Measurements from ENCODE around the gene TLX2. TPM values are rescaled to one million over a fixed set of nuclear protein-coding genes. Genes with fewer than 3 reads are reported as not detected.

Gene TLX2
- total and polyA plus RNA-seq, 2 of the 8 experiments (the other 6 are each of a cell fraction or from before 2014, with no cell fraction given) = 0.06 to 0.17 TPM

DNA sequence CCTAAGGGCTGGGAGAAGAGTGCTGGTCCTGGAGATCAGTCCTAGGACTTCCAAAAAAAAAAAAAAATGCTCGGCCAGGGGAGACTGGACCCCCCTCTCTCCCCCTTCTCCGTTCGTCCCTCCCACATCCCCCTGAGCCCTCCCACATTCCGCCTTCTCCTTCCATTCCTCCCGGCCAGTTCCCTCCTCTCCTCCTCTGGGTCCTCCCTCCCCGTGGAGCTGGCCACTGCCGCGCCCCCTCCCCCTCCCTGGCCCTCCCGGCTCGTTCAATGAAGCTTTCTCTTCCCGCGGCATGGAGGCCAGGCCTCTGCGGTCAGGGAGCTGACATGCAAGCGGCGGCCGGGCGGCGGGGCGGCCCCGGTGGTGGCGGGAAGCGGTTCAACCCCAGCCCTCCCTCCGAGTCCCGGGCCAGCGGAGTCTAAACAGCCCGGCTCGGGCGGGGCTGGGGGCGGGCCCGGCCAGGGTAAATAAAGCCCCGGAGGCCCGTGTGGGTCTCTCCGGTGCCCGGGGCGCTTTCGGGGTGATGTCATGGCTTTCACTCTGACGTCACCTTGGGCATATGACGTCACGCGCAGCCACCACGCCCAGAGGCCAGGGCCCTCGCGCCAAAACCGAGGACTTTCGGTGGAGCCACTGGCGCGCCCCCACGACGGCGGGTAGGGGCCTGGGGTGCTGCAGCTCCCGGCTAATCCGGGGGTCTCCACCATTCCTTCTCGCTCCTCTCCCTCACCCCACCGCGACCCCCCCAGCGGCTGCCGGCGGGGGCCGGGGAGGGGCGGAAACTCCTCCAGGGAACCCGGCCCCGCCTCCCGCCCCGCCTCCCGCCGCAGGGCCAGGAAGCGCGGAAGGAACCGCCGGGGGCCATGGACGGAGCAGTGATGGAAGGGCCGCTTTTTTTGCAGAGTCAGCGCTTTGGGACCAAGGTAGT is 39.9 kb downstream of the TLX2 start, which contains the start of the genes DOK1 and LOXL3 (continued):
- TF ChIP-seq, protein P1, sequence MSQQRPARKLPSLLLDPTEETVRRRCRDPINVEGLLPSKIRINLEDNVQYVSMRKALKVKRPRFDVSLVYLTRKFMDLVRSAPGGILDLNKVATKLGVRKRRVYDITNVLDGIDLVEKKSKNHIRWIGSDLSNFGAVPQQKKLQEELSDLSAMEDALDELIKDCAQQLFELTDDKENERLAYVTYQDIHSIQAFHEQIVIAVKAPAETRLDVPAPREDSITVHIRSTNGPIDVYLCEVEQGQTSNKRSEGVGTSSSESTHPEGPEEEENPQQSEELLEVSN (IDR thresholded peaks at IDR 0.05) = 0 out of 2 replicates have a peak, but pooled peaks have one; percentile 18
- no peak for TF ChIP-seq CBX5 (IDR thresholded peaks at IDR 0.05; ENCODE audit: low read depth, low read length)
- TF ChIP-seq, protein P2, sequence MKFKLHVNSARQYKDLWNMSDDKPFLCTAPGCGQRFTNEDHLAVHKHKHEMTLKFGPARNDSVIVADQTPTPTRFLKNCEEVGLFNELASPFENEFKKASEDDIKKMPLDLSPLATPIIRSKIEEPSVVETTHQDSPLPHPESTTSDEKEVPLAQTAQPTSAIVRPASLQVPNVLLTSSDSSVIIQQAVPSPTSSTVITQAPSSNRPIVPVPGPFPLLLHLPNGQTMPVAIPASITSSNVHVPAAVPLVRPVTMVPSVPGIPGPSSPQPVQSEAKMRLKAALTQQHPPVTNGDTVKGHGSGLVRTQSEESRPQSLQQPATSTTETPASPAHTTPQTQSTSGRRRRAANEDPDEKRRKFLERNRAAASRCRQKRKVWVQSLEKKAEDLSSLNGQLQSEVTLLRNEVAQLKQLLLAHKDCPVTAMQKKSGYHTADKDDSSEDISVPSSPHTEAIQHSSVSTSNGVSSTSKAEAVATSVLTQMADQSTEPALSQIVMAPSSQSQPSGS (IDR thresholded peaks at IDR 0.05; ENCODE audit: low read length) = peak; percentile 98
- TF ChIP-seq CBX8 (IDR thresholded peaks at IDR 0.05; ENCODE audit: borderline replicate concordance, low read depth, low read length) = no peak
- TF ChIP-seq RNF2 (IDR thresholded peaks at IDR 0.05; ENCODE audit: borderline replicate concordance, low read depth, low read length, missing control alignments, poor library complexity, severe bottlenecking) = no peak
- peak; percentile 89 for TF ChIP-seq SP4 (IDR thresholded peaks at IDR 0.05; ENCODE audit: low read length)
- TF ChIP-seq JUND (IDR thresholded peaks at IDR 0.05; ENCODE audit: low read length) = peak; percentile 86; the same call in 1 of the 2 replicates
- no peak for TF ChIP-seq KDM5A (IDR thresholded peaks at IDR 0.05; ENCODE audit: low read length)
- no peak for TF ChIP-seq SP1 (IDR thresholded peaks at IDR 0.05; ENCODE audit: low read depth, low read length)
- TF ChIP-seq TCF12 (IDR thresholded peaks at IDR 0.05; ENCODE audit: low read depth, low read length) = no peak
- TF ChIP-seq CHD1 (IDR thresholded peaks at IDR 0.05; ENCODE audit: low read depth, low read length) = no peak
- TF ChIP-seq GABPA (IDR thresholded peaks at IDR 0.05; ENCODE audit: borderline replicate concordance, insufficient read depth, low read length) = no peak
- no peak for TF ChIP-seq CTBP2 (IDR thresholded peaks at IDR 0.05; ENCODE audit: borderline replicate concordance, insufficient read depth, insufficient read length, low read length)
- TF ChIP-seq PHF8 (conservative IDR thresholded peaks at IDR 0.05; ENCODE audit: low read depth, low read length) = peak; percentile 38
- no peak for TF ChIP-seq YY1 (IDR thresholded peaks at IDR 0.05; ENCODE audit: low read depth, low read length)
- no peak for TF ChIP-seq FOSL1 (IDR thresholded peaks at IDR 0.05; ENCODE audit: insufficient read depth, low read depth, low read length)
- no peak for TF ChIP-seq EZH2 (IDR thresholded peaks at IDR 0.05; ENCODE audit: low read depth, low read length, severe bottlenecking)
- 0 out of 2 replicates have a peak, but pooled peaks have one; percentile 32 for TF ChIP-seq JUN (IDR thresholded peaks at IDR 0.05; ENCODE audit: low read depth, low read length)
- TF ChIP-seq SIN3A (conservative IDR thresholded peaks at IDR 0.05 in 1 of 2, IDR thresholded peaks at IDR 0.05 in 1 of 2; ENCODE audit: low read depth in 1 of 2, low read length in 2 of 2) = no peak

All from H1 (cell line).